NCI-H128 (cell line): ENCODE measurements around the gene AKAP12.
A peak's percentile ranks its signal among the peaks of the same experiment; 100 is the strongest.

Experiments
- DNase-seq: peaks from one replicate; lab custom pipeline; 2025; ENCODE audit not compliant: unreplicated experiment; lab: John Stamatoyannopoulos, UW

Gene AKAP12

DNA sequence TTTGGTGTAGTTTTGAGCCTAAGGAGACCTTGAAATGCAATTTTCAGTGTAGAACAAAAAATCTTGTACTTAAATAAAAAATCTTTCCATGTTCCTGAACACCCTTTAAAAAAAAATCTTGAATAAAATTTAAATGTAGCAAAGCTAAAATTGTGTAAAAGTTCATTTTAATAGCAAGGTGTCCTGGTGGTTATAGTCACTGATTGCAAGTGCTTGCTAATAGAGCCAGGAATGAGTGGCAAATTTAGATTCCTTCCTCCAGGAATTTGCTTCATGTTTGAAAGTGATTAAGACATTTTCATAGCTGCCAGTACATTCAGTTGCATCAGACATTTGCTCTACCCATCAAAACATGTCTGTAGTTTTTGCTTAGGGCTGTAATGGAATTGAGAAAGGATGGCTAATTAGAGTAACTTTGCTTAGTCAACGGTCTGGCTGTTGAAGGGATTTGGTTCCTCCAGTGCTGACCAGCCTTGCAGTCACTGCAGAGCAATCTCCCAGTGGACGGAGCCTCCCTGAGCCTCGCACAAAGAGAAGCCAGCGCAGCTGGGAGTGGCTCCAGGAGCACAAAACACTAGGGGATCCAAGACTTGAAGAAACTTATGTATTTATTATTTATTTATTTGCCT lies 36.5 kb downstream of the AKAP12 start:
- no peak for DNase-seq

DNA sequence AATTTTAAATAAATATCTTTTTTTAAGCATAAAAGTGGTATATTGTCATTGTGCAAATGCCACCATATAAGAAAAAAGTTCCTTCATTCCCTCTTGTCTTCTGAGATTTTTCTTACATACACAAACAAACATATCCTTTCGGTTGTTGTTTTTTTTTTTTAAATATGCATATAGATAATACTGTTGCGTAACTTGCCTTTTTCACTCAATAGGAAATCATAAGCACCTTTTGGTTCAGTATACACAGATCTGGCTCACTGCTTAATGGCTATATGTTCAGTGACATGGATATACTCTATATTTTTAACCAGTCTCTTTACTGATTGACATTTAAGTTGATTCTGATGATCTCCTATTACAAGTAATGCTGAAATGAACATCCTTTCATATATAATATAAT lies 40.1 kb downstream of the AKAP12 start:
- no peak for DNase-seq

DNA sequence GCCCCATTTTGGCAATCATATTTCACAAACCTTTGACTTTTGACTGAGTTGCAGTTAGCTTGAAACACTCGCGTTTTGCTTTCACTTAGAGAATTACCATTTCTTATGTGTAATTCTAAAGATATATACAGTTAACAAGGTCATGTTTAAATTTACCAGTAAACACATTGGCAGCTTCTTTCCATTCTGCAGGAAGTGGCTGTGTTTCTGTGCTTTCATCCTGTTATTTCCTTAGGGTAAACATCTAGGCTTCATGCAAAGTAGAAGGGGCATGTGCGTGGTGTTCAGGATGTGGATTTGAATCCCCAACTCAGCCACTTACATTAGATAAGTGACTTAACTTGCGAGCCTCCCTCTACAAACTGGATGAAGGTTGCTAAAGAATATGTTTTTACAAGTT lies 41.1 kb downstream of the AKAP12 start:
- DNase-seq, result no peak

DNA sequence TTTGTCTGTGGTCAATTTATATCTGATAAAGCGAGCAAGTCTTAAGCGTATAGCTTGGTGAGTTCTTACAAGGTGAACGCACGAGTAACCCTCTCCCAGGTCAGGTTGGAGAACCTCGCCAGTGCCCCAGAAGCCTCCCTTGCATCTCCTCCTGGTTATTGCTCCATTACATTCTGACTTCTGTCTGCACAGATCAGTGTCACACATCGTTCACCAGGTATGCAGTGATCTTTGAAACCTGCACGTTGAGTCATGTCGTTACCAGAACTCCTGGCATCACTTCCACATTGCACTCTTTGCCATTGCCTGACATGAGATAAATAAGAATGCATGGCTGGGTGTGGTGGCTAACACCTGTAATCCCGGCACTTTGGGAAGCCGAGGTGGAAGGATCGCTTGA lies 44.2 kb downstream of the AKAP12 start:
- DNase-seq, result no peak

DNA sequence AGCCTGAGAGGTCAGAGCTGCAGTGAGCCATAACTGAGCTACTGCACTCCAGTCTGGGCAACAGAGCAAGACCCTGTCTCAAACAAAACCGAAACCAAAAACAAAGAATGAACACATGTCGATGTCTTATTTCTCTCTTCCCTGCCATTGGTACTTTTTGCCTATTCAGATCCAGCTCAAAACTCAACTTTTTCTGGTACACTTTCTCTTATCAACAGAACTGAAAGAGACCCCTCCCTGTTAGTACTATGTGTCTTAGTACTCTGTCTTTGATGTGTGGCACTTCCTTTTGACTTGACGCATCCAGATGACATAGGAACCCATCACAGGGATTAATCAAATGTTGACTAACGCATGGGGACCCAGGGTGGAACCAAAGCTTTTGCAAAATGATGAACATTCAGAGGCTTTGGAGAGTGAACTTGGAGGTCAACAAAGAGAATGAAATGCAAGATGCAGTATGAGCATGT lies 44.8 kb downstream of the AKAP12 start:
- no peak for DNase-seq

DNA sequence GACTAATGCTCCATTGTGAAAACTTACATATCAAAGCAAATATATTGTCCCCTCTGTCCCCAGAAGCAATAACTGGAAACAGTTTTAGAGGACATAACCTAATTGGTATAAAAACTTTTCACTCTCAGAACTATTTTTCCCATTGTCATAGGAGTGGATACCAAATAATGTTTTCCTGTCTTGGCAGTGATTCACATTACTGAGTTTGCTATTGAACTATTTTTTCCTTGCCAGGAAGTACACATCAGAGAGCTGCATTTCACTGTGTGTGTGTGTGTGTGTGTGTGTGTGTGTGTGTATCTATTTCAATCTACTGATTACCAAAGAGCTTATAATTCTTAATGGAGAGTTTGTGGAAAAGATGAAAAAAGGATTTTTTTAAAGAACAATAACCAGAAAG lies 45.4 kb downstream of the AKAP12 start:
- no peak for DNase-seq

DNA sequence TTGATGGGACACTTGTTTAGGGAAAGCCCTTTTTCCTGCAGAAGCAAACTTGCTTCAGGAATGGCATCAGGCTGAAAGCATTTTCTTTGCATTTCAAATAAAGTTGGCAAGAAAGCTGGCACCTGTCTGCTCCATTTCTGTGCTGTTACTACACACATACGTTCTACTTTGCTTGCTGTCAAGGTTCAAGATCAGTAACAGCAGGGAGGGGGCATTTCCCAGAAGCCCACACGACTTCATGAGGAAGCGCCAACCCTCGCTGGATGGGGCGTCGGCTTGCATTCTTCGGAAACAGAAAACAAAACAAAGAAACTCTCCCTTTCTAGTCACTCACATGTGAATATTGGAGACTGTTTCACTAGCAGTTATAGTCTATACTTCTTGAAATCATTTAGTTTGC lies 46.4 kb downstream of the AKAP12 start:
- no peak for DNase-seq

DNA sequence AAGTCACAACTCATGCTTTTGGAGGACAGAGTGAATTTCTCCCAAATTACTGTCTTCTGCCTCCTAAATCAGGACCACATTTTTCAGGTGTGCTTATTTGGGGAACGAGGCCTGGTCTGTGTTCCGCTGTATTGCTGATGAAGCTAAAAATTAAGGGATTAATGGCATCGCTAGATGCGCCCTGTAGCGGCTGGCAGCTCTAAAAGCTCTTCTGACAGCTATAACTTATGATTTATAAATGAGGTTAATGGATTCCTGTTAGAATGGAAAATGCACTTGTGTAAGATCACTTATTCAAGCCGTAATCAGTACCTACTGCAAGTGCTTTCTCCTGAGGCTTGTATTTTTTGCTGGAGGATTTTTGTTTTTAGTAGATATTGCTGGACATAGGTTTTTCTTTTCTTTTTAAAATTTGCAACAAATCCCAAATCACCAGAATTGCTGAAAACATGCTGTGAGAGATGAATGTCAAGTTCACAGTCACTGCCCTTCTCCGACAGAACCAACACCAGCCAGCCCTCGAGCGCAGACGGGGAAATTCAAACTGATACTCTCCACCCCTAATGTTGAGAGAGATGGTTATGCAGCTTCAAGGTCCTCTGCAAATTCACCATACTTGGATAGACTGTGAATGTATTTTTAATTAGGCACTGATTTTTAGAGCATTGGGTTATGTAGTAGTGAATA lies 49.1 kb downstream of the AKAP12 start:
- peak; percentile 43 for DNase-seq

DNA sequence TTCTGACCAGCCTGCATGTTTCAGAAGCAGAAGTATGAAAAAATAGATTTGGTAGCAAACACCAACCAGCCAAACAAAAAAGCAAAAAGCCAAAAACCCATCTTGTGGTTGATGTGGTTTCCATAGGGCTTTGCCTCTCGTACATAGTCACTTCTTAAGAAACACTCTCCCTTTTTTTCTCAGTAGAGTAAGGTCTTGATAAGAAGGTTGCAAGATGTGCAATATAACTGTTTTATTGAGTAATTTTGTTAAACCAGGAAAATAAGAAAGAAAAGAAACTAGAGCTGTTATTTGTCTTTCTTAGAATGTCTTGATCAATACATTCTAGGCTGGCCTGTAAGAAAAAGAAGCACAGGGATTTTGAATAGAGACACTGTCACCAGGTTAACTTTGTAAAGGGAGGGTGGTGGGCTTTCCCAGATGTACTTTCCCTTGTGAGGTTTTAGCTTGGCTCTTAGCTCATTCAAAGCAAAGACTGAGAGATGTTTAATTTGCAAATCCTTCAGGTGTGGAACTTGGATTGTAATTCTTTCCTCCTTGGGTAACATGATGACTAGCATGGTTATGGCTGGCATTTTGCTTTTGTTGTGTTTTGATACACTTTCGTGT lies 49.7 kb downstream of the AKAP12 start:
- no peak for DNase-seq

DNA sequence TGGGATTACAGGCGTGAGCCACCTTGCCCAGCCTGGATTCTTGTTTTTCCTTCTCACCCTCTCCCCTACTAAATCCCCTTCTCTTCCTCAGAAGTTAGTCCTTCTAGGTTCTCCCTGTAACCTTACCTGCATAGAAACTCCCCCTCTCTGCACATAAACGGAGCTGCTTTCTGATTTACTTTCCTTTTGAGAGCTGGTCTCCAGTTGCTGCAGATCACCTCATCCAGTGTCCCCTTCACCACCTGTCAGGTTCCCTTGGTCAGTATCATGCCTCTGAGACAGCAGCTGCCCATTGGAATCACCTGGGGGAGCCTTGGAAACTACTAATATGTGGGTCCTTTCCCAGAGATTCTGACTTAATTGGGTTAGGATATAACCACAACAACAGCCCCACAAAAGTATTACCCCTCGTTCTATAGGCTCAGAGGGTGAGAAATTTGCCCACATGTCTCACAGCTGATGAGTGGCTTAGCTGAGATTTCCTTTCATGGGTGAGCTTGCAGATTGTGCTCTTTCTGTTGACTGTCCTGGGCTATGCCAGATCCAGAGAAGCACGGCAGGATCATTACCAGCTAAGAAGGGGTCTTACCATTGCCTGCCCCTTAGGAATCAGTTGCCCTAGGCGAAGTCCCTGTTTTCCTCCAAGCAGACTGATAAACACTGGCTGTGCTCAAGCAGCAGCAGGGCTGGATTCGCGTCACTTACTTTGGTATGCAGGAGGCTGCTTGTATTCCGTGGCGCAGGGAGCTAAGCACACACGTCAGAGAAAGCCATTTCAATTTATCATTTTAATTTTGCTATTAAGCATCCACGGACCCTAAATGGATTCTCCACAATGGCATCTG lies 51.3 kb downstream of the AKAP12 start:
- no peak for DNase-seq

DNA sequence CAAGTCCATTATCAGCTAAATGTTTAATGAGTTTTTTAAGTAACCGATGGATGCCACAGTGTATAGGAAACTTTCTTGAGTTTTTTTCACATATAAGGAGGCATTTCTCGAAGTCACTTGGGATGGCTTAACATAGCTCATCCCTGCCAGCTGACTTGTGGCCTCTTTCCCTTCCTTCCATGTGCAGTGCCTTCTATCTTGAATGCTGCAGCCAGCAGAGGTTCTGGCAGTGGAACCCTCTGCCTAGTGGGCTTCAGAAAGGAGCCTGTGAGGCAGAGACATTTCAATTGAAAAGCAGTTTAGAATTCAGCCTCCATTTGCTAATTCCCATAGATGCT lies 51.9 kb downstream of the AKAP12 start:
- DNase-seq, result no peak

DNA sequence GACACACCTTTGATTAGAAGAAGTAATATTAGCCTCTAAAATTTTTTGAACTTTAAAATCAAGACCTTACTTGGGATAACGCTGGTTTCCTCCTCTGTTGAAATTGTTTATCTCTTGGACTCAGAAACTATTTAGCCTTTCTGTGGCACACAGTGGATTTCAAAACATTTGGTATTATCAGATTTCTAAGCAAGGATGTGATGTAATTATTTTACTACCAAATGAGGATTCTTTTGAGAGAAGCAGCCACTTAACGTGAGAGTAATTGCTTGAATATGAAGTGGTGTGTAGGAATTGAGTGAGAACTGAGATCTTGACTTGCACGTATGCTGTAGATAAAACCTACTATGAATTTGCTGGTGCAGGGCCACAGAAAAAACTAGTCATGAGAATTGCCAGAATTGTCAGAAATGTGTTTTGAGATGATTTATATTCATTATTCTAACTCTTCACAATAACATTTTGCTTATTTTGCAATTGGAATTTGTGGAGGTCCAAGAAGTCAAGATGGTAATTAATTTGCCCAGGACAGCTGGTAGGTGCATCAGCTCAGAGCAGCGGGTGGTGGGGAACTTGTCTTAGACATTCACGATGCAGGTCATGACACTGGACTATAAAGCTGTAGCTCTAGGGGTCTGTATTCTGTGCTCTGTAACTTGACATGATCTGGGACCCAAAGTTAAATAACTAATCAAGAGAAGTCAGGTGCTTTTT lies 53.4 kb downstream of the AKAP12 start:
- DNase-seq, result no peak

DNA sequence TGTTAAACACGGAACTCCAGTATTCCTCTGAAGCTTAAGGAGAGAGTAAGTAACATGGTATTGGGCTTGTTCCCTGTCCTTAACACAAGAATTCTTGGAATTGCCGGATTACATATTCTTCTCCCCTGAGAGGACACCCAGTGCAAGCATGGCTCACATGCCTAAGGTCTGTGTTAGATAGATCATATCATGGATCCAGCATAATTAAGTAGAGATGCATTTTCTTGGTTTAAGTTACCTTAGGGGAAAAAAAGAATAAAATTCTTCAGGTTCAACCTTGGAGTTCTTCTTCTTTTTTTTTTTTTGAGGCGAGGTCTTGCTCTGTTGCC lies 53.9 kb downstream of the AKAP12 start:
- DNase-seq, result no peak

DNA sequence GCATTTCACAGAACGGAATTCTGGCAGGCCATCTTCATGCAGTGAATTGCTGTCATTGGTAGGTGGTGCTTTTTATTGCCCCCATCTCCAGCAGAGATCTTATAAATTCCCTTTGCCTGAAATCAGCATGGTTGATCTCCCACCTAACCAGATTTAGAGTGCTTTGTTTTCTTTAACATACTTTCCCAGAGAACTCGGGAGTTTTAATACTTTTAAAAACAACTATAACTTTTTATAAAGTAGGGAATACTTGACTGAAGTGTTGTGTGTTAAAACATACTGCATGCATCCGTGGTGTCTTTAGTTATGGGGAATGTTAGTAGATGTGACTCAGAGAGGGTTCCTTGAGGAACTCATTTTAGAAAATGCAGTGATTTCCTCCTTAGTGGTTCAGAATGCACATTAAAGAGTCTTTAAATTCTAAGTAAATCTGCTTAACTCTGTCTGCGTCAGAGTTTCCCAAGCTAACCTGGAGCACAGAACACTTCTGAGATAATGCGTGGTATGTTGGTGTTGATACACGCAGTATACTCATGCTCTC lies 54.9 kb downstream of the AKAP12 start:
- no peak for DNase-seq

DNA sequence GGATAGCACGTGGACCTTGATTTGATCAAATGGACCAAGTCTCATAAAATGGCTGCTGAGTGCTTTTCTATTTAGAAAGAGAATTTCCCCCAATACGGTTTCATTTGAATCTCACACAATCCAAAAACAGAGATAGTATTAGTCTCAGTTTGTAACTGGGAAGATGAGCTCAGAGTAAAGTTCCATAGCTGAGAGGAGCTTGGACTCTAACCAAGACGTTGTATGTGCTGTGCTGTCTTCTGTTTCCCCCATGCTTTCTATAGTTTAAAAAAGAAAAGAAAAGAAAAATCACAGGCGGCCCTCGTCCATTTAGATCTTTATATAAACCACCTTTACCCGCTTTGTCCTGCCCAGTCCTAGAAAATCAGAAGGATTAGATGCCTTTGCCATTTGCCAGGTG lies 58.1 kb downstream of the AKAP12 start:
- no peak for DNase-seq

DNA sequence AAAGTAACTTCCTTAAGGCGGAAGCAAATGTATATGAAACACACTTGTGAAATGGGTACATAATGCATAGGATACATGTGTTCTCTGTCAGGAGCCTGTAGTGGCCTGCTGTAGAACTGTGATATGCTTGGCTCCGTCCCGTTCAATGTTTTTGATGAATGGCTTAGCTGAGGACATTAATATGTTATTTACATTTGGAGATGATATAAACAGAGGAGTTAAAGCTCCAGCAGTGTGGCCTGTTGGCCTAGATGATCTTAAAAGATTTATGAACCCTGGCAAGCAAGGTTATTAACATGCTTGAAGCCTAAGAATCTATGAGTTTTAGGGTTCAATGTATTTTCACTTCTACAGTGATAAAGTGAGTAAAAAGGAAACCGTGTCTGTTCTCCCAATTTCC lies 59.2 kb downstream of the AKAP12 start:
- no peak for DNase-seq

DNA sequence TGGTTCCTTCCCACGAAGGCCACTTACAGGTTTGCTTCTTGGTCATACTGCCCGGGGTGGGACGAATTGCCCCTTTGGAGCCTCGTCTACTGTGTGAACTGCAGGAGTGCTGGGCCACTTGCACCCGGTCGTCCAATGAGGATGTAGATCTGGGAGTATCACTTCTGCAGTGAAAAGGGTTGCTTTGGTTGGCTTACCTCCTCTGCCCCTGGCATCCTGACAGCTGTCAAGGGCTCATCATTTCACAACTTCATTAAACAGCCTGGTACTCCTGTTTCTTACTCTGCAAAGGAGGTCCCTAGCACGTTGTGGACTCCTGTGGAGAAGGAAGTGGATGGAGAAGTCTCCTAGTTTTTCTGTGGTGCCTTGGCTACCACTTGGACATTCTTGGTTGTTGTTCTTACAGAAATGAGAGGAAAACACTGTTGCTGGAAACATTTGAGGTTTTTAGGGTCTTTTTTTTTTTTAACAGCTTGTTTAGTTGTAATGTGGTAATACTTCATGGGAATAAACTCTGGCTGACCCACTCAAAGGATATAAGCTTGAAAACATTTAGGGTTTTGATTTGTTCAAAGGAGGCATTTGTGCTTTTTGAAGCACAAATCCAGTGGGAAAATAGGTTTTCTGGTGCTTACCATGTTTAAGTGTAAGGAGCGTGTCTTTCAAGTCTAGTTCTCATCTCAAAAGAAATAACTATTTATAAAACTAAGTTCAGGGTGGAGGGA lies 60.7 kb downstream of the AKAP12 start:
- no peak for DNase-seq

DNA sequence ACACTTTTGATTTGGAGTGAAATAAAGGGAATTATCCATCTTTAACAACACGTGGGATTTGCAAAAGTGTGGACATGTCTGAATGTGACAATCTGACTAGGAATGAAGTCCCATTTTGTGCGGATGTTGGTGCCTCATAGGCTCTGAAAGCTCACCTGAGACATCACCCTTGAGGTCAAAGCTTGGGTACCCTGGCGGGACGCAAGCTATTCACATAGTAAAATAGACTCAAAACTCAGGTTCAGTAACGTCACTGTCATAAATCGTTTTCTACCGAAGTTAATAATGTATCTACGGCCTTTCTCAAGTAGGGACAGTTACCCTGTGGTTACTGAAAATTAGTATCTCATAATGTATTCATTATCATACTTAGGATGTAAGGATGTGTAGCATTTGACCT lies 61.8 kb downstream of the AKAP12 start:
- DNase-seq, result no peak

DNA sequence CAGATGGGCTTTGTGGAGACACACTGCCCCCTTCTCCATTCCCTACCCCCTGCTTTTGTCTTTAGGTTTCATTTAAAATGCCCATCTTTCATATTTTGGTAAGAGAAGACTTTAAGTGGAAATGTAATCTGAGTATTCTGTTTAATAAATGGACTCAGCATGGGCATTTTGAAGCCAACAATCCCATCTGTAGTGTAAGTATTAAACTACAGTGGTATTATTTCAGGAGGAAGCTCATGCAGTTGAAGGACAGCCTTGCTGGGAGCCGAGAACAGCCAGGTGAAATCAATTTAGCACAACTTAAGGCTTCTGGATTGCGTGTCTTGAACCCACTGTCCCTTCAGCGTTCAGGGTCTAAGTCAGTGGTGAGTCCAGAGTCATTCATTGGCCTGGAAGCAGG lies 63.5 kb downstream of the AKAP12 start:
- no peak for DNase-seq

DNA sequence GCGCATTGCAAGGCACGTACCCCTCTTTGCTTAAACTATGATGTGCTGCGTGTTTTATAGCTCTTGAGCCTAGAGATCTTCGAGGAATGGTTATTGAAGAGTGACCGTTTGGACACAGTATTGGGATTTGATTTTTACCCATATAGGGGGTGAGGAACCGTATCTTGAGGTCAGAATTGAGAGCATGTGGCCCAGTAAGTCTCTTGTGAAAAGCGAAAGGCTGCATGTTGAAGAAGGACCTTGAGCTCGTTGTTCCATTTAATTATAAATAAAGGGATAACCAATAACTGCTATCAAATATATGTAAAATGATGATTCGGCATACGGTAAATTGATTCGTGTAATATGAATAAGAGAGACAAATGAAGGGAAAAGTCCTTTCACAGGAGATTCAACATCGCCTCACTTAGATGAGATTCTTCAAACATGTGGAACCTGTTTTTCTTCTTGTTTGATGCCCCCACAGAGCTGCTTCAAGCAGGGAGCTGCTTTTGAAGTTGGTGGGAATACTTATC lies 66.6 kb downstream of the AKAP12 start:
- no peak for DNase-seq
